SK-N-SH (cell line): ENCODE results near the gene NPRL2.

Source experiments
- RAD21 ChIP-seq: IDR thresholded peaks from 2 replicates; pipeline ENCODE4 v1.6.1; 2012; ENCODE audit warnings: mild to moderate bottlenecking, low read length
- ZBTB33 ChIP-seq: IDR thresholded peaks from 2 replicates; pipeline ENCODE4 v1.4.0; 2012; ENCODE audit warnings: low read depth, borderline replicate concordance
- TF ChIP-seq, protein P1 (sequence below): fragments of 200-600 bp; sonication (generic); IDR thresholded peaks from 2 replicates; pipeline ENCODE4 v1.6.1; 2017; ENCODE audit warnings: antibody characterized with exemption, mild to moderate bottlenecking, moderate library complexity

DNA sequence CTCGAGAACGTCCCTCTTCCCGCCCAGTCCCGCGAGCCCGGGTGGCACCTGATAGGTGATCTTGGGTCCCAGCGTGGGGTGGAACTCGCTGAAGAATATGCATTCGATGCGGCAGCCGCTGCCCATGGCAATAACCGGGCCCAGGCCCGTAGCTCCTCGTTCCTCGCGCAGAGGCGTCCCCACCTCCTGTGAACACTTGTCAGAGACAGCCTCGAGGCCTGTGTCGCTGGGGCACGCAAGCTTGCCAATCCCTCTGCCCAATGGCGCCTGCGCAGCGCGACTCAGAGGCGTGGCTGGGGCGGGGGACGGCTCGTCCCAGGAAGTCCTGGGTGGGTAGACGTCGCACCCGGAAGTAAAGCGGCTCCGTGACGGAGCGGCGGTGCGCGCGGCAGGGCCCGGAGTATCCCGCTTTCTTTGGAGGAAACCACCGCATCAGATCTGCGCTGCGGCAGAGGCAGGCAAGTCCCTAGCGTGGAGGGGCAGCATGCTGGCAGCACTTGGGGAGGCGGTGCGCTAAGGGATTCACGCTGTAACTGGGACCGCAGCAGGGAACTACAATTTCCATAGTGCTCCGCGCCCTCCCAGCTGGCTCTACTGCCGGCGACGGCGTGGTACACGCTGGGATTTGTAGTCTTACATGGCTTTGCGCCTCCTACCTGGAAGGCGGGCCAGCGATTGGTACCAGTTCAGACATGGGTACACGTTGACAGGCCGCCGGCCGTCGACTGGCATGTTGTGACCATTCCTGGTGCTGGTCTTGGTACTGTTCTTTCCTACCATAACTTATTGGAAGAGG lies at the start of gene NPRL2, which contains the start of gene CYB561D2:
- TF ChIP-seq RAD21 (no peak), ZBTB33 (no peak)
- TF ChIP-seq, protein P1, sequence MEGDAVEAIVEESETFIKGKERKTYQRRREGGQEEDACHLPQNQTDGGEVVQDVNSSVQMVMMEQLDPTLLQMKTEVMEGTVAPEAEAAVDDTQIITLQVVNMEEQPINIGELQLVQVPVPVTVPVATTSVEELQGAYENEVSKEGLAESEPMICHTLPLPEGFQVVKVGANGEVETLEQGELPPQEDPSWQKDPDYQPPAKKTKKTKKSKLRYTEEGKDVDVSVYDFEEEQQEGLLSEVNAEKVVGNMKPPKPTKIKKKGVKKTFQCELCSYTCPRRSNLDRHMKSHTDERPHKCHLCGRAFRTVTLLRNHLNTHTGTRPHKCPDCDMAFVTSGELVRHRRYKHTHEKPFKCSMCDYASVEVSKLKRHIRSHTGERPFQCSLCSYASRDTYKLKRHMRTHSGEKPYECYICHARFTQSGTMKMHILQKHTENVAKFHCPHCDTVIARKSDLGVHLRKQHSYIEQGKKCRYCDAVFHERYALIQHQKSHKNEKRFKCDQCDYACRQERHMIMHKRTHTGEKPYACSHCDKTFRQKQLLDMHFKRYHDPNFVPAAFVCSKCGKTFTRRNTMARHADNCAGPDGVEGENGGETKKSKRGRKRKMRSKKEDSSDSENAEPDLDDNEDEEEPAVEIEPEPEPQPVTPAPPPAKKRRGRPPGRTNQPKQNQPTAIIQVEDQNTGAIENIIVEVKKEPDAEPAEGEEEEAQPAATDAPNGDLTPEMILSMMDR, result no peak
